Skin of body (tissue), 2 donors: ENCODE results near the gene NUP205. TPM values are rescaled to one million over a fixed set of nuclear protein-coding genes. Genes with fewer than 3 reads are reported as not detected.

Experiments used
- DNase-seq: peaks from one replicate; lab custom pipeline; 2025; lab: John Stamatoyannopoulos, UW
- total RNA-seq: library from RNA; depleted of rRNA; stranded (reverse); fragments of >200 nt; gene quantifications from one replicate; pipeline ENCODE4 v1.2.3, GENCODE V29; 2014

The NUP205 gene, protein sequence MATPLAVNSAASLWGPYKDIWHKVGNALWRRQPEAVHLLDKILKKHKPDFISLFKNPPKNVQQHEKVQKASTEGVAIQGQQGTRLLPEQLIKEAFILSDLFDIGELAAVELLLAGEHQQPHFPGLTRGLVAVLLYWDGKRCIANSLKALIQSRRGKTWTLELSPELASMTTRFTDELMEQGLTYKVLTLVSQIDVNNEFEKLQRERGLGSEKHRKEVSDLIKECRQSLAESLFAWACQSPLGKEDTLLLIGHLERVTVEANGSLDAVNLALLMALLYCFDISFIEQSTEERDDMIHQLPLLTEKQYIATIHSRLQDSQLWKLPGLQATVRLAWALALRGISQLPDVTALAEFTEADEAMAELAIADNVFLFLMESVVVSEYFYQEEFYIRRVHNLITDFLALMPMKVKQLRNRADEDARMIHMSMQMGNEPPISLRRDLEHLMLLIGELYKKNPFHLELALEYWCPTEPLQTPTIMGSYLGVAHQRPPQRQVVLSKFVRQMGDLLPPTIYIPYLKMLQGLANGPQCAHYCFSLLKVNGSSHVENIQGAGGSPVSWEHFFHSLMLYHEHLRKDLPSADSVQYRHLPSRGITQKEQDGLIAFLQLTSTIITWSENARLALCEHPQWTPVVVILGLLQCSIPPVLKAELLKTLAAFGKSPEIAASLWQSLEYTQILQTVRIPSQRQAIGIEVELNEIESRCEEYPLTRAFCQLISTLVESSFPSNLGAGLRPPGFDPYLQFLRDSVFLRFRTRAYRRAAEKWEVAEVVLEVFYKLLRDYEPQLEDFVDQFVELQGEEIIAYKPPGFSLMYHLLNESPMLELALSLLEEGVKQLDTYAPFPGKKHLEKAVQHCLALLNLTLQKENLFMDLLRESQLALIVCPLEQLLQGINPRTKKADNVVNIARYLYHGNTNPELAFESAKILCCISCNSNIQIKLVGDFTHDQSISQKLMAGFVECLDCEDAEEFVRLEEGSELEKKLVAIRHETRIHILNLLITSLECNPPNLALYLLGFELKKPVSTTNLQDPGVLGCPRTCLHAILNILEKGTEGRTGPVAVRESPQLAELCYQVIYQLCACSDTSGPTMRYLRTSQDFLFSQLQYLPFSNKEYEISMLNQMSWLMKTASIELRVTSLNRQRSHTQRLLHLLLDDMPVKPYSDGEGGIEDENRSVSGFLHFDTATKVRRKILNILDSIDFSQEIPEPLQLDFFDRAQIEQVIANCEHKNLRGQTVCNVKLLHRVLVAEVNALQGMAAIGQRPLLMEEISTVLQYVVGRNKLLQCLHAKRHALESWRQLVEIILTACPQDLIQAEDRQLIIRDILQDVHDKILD (N-terminal part only)
- total RNA-seq, result 35.5 TPM

DNA sequence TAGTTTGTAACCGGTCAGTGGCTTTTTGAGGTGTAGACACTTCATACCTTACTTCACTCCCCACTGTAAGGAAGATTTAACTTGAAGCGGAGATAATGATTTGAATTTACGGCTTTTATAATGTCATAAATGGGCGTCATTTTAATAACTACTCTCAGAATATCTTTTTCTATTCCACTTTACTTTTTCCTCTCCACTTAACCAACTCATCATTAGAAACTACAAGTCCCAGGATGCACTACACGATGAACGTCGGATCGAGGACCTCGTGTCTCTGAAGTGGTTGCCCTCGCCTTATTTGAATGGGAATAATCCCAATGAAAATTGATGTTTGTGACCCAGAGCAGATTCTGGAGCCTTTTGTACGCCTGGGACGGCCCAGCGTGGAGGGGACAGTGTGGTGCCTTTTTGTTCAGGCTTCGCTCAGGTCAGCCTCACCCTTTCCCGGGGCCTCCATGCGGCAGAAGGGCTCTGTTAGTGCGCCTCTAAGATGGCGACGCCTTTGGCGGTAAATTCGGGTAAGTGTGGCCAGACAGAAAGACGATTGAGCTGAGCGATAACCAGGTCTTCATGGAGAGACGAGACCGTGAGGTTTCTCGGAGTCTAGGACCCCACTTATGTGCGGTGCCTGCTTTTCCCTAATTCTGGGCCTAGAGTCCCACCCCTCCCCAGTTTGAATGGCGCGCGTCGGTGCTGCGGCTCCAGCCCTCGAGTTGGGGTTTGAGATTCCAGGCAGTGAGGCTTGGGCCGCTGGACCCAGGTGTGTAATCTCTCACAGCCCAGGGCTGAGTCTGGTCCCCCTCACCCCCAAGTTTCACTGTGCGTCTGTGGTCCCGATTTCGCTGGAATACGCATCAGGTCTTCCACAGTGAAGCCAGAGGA is at the start of gene NUP205:
Gene NUP205, plus strand, starts transcription at position 463 of the 882 bp plus-strand sequence. Its CDS starts 28 bp downstream, at position 491.
- peak; percentile 88 for DNase-seq

DNA sequence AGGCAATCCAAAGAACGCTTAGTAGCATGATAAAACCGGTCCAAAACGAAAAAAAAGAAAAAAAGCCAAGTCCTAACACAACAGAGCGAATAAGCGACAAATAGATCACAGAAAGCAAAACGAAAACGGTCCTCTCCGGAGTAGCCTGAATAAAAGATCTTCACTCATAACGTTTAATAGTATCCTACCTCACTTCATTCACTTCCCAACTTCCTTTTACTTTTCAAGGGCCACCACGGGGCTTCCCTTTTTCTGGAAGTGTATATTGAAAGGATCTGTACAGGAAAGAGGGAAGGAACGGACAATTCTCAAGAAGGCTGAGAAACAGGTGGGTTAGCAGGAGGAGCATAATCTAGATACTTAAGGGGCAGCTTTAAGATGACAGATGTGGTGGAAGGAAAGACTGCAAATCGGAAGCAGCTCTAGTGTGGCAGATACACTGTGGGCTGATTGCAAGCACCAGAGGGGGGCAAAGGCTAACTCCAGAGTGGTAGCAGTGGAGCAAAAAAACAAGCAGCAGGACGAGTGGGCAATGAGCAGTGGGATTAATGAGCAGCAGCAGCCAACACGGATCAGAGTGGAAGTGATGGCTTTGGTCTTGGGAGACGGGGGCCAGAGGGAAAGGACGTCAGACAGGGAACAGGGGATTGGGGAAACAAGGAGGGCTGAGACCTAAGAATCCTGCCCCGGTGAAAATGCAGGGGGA is 48.7 kb upstream of the NUP205 start:
- DNase-seq, result peak; percentile 10

DNA sequence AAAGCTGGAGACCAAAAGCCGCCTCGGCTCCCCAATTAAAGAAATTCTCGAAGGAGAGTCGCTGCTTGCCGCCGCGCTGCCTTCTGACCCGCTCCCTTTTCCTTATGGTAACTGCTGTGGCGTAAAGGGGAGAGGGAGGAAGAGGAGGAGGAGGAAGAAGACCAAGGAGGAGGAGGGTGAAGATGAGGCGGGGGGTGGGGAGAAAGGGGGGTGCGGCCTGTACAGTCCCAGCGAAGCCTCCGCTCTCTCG is 48.2 kb upstream of the NUP205 start:
- no peak for DNase-seq

DNA sequence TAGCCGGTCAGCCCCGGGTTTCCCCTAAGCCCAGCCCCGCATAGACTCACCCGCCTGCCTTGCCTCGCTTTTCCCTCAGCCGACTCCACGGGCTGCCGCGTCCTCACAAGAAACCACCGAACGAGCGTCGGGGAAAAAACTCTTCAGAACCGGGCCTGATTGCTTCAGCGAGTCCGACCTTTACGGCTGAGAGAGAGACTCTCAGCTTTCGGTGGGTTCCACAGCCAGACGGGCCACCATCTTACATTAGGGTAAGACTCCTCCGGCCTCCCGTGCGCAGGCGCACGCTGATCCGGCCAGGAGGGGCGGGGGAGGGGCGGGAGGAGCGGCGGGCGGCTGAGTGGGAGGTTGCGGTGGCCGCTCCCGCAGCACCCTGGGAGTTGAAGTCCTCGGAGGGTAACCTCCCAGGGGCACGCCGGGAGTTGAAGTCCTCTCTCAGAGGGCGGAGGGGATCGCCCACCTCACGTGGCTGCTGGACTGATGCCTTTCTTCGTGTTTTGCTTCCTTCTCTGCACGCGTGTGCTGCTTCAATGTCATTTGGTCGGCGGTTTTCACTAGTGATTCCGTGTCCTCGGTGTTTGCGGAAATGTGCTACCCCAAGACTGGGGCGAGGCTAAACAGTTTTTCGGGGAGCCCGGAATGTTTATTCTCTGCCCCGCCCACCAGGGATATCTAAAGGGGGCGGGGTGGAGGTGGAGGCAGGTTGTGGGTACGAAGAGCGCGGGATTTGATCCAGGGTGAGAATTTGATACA is 47.7 kb upstream of the NUP205 start, which contains the start of gene CNOT4:
Gene CNOT4, minus strand, starts transcription at position 264 of the 753 bp plus-strand sequence. CDS start 71,771 bp downstream, outside the sequence.
- peak; percentile 96 for DNase-seq

DNA sequence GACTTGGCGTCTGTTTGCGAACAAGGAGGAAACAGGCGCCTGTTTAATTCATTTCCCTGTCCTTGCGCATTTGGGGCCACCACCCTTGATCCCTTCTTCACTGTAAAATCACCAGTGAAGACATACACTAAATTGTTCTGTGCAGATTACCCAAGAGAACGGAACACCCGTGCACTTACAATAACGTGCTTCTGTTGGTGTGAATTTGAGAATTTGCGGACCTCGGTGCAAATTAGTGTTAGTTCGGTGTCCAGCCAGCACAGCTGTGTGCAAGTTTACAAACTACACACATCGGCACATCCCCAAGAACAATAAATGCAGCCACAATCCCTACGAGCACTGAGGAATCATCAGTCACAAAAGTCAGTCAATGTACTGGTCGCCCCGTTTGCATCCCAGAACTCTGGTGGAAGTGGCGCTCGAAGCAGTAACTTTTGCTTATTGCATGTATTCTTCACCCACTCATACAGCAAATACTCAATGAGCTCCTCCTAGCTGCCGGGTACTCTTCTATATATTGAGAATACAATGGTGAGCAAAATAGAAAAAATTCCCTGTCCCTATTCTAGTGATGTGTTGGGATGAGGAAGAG is 47.0 kb upstream of the NUP205 start:
- no peak for DNase-seq

DNA sequence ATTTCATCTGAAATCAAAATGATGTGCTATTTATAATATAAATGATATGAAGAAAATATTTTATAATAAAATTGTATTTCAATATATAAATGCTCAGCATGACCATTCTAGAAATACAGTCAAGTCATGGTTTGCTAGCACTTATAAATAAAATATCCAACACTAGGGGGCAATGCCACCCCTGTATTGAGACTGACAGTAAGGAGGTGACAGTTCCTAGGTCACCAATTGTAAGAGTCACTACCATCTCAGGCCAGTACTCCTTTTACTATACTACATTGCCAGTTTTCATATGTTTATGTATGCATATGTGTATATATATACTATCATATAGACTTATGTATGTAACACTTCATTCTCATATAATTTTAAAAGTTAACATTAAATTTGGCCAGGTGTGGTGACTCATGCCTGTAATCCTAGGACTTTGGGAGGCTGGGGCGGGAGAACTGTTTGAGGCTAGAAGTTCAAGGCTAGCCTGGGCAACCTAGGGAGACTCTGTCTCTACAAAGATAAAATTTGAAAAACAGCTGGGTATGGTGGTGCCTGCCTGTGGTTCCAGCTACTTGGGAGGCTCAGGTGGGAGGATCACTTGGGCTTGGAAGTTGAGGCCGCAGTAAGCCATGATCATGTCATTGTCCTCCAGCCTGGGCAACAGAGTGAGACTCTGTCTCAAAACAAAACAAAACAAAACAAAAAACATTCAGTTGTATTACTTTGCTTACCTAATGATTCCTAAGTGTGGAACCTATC is 45.4 kb upstream of the NUP205 start:
- DNase-seq, result no peak

DNA sequence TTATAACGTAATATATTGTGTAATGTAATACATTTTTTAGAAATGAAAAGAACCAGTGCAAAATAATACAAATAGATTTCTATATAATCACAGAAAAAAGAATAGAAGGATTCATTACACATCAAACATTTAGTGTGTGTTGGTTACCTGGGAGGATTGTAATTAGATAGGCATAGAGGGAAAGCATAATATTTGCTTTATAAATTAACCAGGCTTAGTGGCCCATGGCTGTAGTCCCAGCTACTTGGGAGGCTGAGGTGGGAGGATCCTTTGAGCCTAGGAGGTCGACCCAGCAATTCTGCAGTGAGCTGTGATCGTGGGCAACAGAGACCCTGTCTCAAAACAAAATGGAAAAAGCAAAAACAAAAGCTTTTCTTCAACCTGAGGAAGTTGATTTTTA is 42.9 kb upstream of the NUP205 start:
- DNase-seq, result no peak

DNA sequence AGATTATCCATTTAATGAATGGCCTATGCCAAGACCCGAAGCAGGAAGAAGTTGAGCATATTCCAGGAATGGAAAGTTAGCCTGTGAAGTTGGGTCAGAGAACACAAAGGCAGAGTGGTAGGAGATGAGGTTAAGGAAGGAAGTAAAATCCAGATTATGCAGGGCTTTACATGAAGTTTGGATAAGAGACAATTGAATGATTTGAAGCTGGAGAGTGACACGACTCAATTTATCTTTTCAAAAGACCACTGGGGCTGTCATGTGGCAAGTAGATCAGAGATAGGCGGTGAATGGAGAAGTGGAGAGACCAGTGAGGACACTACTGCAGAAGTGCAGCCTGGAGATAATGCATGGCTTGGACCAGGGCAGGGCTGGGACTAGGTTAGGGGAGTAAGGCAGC is 40.7 kb upstream of the NUP205 start:
- no peak for DNase-seq

DNA sequence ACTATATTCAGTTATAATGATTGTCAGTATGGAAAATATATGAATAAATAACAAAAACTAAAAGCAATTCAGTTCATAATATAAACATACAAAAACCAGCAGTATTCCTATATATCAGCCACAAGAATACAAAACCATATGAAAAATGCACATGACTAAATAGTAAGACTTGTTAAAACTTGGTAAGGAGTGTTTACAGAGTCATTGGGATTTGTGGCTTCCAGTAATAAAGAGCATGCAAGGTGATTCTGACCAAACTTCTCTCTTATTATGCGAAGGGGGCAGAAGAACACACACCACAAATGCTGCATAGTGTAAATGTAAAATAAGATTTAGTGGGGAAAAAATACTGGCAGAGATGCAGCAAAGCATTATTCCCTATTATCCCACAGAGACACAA is 39.0 kb upstream of the NUP205 start:
- DNase-seq, result no peak

DNA sequence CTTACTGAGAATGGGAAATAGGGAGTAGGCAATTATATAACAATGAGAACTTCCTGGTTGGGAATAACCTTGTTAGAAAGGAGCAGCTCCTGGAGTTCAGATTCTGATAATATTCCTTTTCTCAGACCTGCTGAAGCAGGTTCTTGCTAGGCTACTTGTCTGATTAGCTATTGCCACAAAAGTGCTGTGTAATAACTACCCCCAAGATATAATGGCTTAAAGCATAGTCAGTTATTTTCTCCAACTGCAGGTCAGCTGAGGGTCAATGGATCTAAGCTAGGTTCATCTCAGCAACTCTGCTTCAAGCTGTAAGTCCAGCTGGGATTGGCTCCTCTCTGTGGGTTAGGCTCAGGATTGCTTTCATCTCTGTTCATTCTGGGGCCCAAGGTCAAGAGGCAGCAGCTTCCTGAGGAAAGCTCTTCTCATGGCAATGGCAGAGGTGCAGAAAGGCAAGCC is 38.5 kb upstream of the NUP205 start:
- no peak for DNase-seq

DNA sequence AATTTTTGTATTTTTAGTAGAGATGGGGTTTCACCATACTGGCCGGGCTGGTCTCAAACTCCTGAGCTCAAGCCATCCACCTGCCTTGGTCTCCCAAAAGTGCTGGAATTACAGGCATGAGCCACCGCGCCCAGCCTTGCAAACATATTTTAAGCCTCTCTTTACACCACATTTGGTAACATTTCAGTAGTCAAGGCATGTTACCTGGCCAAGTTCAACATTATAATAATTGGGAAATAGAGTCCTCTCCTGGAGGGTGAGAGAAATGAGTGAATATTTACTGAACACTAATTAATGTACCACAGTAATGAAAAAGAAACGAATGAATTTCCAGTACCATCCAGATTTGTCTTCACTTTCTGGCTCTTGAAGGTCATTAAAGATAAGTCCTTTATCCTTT is 37.8 kb upstream of the NUP205 start:
- no peak for DNase-seq

DNA sequence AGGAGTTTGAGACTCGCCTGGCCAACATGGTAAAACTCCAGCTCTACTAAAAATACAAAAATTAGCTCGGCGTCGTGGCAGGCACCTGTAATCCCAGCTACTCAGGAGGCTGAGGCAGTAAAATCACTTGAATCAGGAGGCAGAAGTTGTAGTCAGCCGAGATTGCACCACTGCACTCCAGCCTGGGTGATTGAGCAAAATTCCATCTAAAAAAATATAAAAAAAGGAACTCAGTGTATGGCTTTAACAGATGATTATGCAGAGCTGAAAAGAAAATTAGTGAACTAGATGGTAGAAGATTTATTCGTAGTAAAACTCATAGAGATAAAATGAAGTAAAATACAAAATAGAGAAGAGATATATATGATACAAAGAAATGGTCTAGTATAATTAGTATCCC is 35.2 kb upstream of the NUP205 start:
- no peak for DNase-seq

DNA sequence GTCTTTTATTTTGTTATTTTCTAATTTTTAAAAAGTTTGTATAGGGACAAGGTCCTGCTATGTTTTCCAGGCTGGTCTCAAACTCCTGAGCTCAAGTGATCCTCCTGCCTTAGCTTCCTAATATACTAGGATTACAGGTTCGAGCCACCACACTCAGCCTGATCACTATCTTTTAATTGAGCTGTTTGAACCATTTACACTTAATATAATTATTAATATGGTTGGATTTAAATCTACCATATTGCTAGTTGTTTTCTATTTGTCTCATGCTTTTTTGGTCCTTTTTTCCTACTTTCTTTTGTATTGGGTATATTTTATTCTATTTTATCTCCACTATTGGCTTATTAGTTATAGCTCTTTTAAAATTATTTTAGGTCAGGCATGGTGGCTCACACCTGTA is 34.6 kb upstream of the NUP205 start:
- DNase-seq, result no peak

DNA sequence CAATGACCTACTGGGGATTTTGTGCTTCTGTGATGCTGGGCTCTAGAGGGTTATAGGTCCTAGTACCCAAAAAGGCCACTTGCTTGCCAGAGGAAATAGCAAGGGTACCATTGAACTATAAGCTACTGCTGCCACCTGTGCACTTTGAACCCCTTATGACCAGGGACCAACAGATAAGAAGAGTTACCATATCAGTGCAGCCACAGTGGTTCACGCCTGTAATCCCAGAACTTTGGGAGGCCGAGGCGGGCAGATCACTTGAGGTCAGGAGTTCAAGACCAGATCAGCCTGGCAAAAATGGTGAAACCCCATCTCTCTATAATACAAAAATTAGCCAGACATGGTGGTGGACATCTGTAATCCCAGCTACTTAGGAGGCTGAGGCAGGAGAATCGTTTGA is 32.3 kb upstream of the NUP205 start:
- DNase-seq, result no peak

DNA sequence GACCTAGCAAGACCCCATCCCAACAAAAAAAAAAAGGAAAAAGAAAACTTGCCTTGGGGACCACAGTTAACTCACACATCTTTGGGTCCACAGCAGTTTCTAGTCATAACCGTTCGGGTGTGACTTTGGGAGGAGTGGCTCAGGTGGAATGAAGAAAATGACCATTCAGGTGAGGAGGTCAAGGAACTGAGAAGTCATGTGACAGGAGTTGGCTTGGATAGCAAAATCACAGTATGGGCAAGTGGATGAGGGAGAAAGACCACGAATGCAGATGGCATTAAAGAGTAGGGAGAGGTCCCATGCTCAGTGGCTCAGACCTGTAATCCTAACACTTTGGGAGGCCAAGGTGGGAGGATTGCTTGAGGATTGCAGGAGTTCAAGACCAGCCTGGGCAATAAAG is 30.7 kb upstream of the NUP205 start:
- DNase-seq, result no peak

DNA sequence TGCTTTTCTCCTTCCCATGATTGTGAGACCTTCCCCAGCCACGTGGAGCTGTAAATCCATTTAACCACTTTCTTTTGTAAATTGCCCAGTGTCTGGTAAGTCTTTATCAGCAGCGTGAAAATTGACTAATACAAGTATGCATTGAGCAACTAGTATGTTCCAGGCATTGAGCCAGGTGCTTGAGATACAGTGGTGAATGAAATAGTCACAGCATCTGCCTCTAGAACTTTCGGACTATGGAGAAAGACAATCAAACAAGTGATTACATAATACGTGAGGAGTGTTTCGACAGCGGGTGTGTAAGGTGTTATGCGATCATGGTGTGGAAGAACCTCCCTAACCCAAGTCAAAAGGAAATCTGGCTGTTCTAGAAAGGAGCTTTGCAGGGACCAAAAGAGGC is 21.6 kb upstream of the NUP205 start:
- DNase-seq, result no peak

DNA sequence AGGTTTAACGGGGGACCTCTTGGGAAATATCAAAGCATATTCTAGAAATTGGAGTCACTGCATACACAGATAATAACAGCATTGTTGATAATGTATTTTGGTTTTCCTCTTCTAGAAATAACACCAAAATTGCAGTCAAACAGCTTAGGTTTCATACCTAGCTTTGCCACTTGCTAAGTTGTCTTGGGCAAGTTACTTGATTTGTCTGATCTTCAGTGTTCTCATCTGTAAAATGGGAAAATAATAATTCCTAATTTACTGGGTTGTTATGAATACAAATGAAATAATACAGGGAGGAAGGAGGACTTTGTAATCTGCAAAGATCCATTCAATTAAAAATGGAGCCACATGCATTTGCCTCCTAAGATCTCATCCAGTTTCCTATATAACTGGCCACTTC is 20.3 kb upstream of the NUP205 start:
- no peak for DNase-seq

DNA sequence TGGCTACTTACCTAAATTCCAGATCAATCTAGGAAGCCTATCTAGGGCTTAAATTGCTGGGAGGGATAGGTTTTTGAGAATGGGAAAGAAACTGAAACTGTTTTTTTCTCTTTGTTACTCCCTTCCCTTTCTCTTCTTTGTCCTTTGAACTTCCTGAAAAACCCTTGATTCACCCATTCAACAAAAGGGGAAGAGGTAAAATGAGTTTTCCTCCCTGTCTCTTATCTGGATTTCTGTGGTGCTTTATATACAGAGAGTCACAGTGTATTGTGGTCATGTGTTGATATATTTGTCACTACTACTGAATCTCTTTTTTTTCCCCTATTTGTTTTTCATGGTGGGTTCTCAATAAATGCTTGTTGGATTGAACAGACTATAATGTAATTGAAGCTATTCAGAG is 19.8 kb upstream of the NUP205 start:
- DNase-seq, result no peak
